Measurements from ENCODE around the gene ZNF398. TPM values are rescaled to one million over a fixed set of nuclear protein-coding genes. Genes with fewer than 3 reads are reported as not detected.
A peak's percentile ranks its signal among the peaks of the same experiment; 100 is the strongest.

The ZNF398 gene
- total and polyA plus RNA-seq, 9 of the 15 experiments (the other 6 are each of a cell fraction or from before 2014, with no cell fraction given): 4.0 to 18.6 (median 10.4) TPM

GRCh38 chr7:149125863-149126661 is 21.2 kb upstream of the ZNF398 start, which contains the start of gene ZNF425 (continued):
- no peak for TF ChIP-seq THRA (IDR thresholded peaks at IDR 0.05)
- peak; percentile 70 for TF ChIP-seq NUFIP1 (IDR thresholded peaks at IDR 0.05; ENCODE audit: partially characterized antibody)
- no peak for TF ChIP-seq TCFL5 (CRISPR knock-in tag; conservative IDR thresholded peaks at IDR 0.05)
- TF ChIP-seq CLOCK (CRISPR knock-in tag; IDR thresholded peaks at IDR 0.05; ENCODE audit: borderline replicate concordance): no peak
- no peak for TF ChIP-seq GTF2B (IDR thresholded peaks at IDR 0.05; ENCODE audit: extremely low read depth, insufficient read length)
- no peak for TF ChIP-seq ILK (tag; IDR thresholded peaks at IDR 0.05; ENCODE audit: borderline replicate concordance, low read depth)
- TF ChIP-seq XRCC4 (IDR thresholded peaks at IDR 0.05; ENCODE audit: extremely low read depth, insufficient read depth, insufficient read length): no peak
- peak; percentile 10; the same call in 1 of the 2 replicates for TF ChIP-seq PHB2 (IDR thresholded peaks at IDR 0.05; ENCODE audit: low read depth)
- TF ChIP-seq SRSF7 (optimal IDR thresholded peaks at IDR 0.05; ENCODE audit: low read depth, low read length): no peak
- TF ChIP-seq ZNF511 (CRISPR knock-in tag; IDR thresholded peaks at IDR 0.05): peak; percentile 97
- no peak for TF ChIP-seq NCOA2 (IDR thresholded peaks at IDR 0.05; ENCODE audit: partially characterized antibody in 2 of 2)
- no peak for TF ChIP-seq HDAC3 (IDR thresholded peaks at IDR 0.05; ENCODE audit: borderline replicate concordance, partially characterized antibody)
- TF ChIP-seq NKRF (IDR thresholded peaks at IDR 0.05; ENCODE audit: borderline replicate concordance): peak; percentile 74
- no peak for TF ChIP-seq ZNF197 (CRISPR knock-in tag; IDR thresholded peaks at IDR 0.05; ENCODE audit: low read depth)
- TF ChIP-seq PBX2 (CRISPR knock-in tag; IDR thresholded peaks at IDR 0.05; ENCODE audit: low read depth): no peak
- TF ChIP-seq PBX2 (tag; conservative IDR thresholded peaks at IDR 0.05; ENCODE audit: low read depth): no peak

Data from K562 (cell line).